HepG2 (cell line): ENCODE data around the gene MLX. TPM values are rescaled to one million over a fixed set of nuclear protein-coding genes. Genes with fewer than 3 reads are reported as not detected.

Experiments
- ARNT ChIP-seq: fragments of 450-650 bp; IDR thresholded peaks from 2 replicates; pipeline ENCODE4 v1.6.1; 2017
- EZH2 ChIP-seq: conservative IDR thresholded peaks from 2 replicates; pipeline ENCODE4 v1.6.1; 2012; ENCODE audit warnings: mild to moderate bottlenecking, low read depth, low read length, moderate library complexity
- MAFF ChIP-seq: IDR thresholded peaks from 2 replicates; pipeline ENCODE4 v1.6.1; 2011; ENCODE audit warnings: low read depth, low read length, improper control_type of control experiment
- MBNL3 ChIP-seq: fragments of 250-450 bp; sonication (Bioruptor Pico); conservative IDR thresholded peaks from 2 replicates; pipeline ENCODE4 v1.8.0; 2022; ENCODE audit warnings: mild to moderate bottlenecking, inconsistent platforms
- NFKBIZ ChIP-seq: IDR thresholded peaks from 2 replicates; pipeline ENCODE4 v1.6.1; 2018; ENCODE audit warnings: missing genetic modification reagents, missing compliant biosample characterization
- RCOR2 ChIP-seq: IDR thresholded peaks from 2 replicates; pipeline ENCODE4 v1.6.1; 2016; ENCODE audit warnings: missing biosample characterization, missing genetic modification reagents
- SNRNP70 ChIP-seq: fragments of 200-400 bp; formaldehyde crosslinking; IDR thresholded peaks from 2 replicates; pipeline ENCODE4 v1.6.1; 2017; ENCODE audit warnings: mild to moderate bottlenecking, low read depth, low read length, moderate library complexity
- SP140L ChIP-seq: sonication (generic); formaldehyde crosslinking; IDR thresholded peaks from 2 replicates; pipeline ENCODE4 v1.4.0; 2020; ENCODE audit warnings: missing genetic modification reagents, borderline replicate concordance
- SRSF9 ChIP-seq: fragments of 200-400 bp; formaldehyde crosslinking; IDR thresholded peaks from 2 replicates; pipeline ENCODE4 v1.6.1; 2018; ENCODE audit warnings: borderline replicate concordance, mild to moderate bottlenecking, low read depth, low read length; ENCODE audit not compliant: insufficient read depth, poor library complexity, severe bottlenecking
- TFE3 ChIP-seq: IDR thresholded peaks from 2 replicates; pipeline ENCODE4 v1.6.1; 2016
- TSC22D2 ChIP-seq: sonication (generic); formaldehyde crosslinking; IDR thresholded peaks from 2 replicates; pipeline ENCODE4 v1.5.1; 2020; ENCODE audit warnings: missing genetic modification reagents, mild to moderate bottlenecking, borderline replicate concordance
- ZBTB20 ChIP-seq: sonication (generic); formaldehyde crosslinking; IDR thresholded peaks from 2 replicates; pipeline ENCODE4 v1.8.1; 2023; ENCODE audit warnings: missing genetic modification reagents, low read depth, mild to moderate bottlenecking, borderline replicate concordance
- ZBTB38 ChIP-seq: sonication (generic); formaldehyde crosslinking; IDR thresholded peaks from 2 replicates; pipeline ENCODE4 v1.5.1; 2020; ENCODE audit warnings: mild to moderate bottlenecking, missing genetic modification reagents
- ZBTB7B ChIP-seq: sonication (generic); formaldehyde crosslinking; IDR thresholded peaks from 2 replicates; pipeline ENCODE4 v1.4.0; 2020; ENCODE audit warnings: missing genetic modification reagents
- ZFP62 ChIP-seq: sonication (generic); formaldehyde crosslinking; IDR thresholded peaks from 2 replicates; pipeline ENCODE4 v1.4.0; 2020; ENCODE audit warnings: missing genetic modification reagents
- ZFP90 ChIP-seq: sonication (generic); formaldehyde crosslinking; IDR thresholded peaks from 2 replicates; pipeline ENCODE4 v1.8.0; 2022; ENCODE audit warnings: missing genetic modification reagents, mild to moderate bottlenecking, inconsistent platforms, borderline replicate concordance
- ZNF576 ChIP-seq: sonication (generic); formaldehyde crosslinking; IDR thresholded peaks from 2 replicates; pipeline ENCODE4 v1.4.0; 2020; ENCODE audit warnings: mild to moderate bottlenecking, missing genetic modification reagents
- ZNF746 ChIP-seq: sonication (generic); formaldehyde crosslinking; IDR thresholded peaks from 2 replicates; pipeline ENCODE4 v1.8.0; 2022; ENCODE audit warnings: mild to moderate bottlenecking, missing genetic modification reagents
- ZNF780A ChIP-seq: sonication (generic); formaldehyde crosslinking; IDR thresholded peaks from 2 replicates; pipeline ENCODE4 v1.8.0; 2022; ENCODE audit warnings: mild to moderate bottlenecking, missing genetic modification reagents, moderate library complexity
- ZNF781 ChIP-seq: sonication (generic); formaldehyde crosslinking; IDR thresholded peaks from 2 replicates; pipeline ENCODE4 v1.5.1; 2020; ENCODE audit warnings: borderline replicate concordance, mild to moderate bottlenecking, missing genetic modification reagents; ENCODE audit errors: not compliant biosample characterization
- ZSCAN20 ChIP-seq: sonication (generic); formaldehyde crosslinking; IDR thresholded peaks from 2 replicates; pipeline ENCODE4 v1.4.0; 2020; ENCODE audit warnings: missing genetic modification reagents, mild to moderate bottlenecking, borderline replicate concordance
- ZSCAN29 ChIP-seq: sonication (generic); formaldehyde crosslinking; conservative IDR thresholded peaks from 2 replicates; pipeline ENCODE4 v1.4.0; 2020; ENCODE audit warnings: mild to moderate bottlenecking, missing genetic modification reagents
- polyA plus RNA-seq, 8 experiments: library from polyadenylated mRNA; depleted of rRNA in 3 of 8; stranded (reverse) in 7 of 8; unstranded in 1 of 8; fragments of >200 nt; fragmentation: Illumina TruSeq in 4 of 8; extraction: Trizol in 4 of 8; gene quantifications; 2 replicates each; pipeline versions ENCODE4 v1.2.1 to v1.2.3, GENCODE V29; 2011 to 2016; ENCODE audit warnings: low read depth in 4 of 8, missing spikeins in 1 of 8, mixed read lengths in 1 of 8; ENCODE audit not compliant: insufficient read depth in 1 of 8
- total RNA-seq, 5 experiments: library from RNA; depleted of rRNA; stranded (reverse); fragments of >200 nt; fragmentation: Illumina TruSeq; extraction: Trizol; gene quantifications; 2 replicates each; pipeline ENCODE4 v1.2.3, GENCODE V29; 2016; ENCODE audit warnings: low read depth in 1 of 5
- TF ChIP-seq, protein P1 (sequence below): sonication (generic); formaldehyde crosslinking; IDR thresholded peaks from 2 replicates; pipeline ENCODE4 v1.4.0; 2020; ENCODE audit warnings: missing genetic modification reagents
- TF ChIP-seq, protein P2 (sequence below): sonication (generic); formaldehyde crosslinking; IDR thresholded peaks from 2 replicates; pipeline ENCODE4 v1.4.0; 2020; ENCODE audit warnings: mild to moderate bottlenecking, missing genetic modification reagents
- TF ChIP-seq, protein P3 (sequence below): IDR thresholded peaks from 2 replicates; pipeline ENCODE4 v1.6.1; 2016; ENCODE audit warnings: missing compliant biosample characterization, missing genetic modification reagents, borderline replicate concordance

MLX gene
- total and polyA plus RNA-seq, 2 of the 13 experiments (the other 11 are each of a cell fraction or from before 2014, with no cell fraction given) = 38.9 to 74.4 TPM

GRCh38 chr17:42566883-42567573, at the start of gene MLX (continued):
- TF ChIP-seq TFE3 (CRISPR knock-in tag) (peak; percentile 54; the same call in 1 of the 2 replicates), NFKBIZ (CRISPR knock-in tag) (peak; percentile 42; the same call in 1 of the 2 replicates), ZNF576 (CRISPR knock-in tag) (no peak), ZNF746 (peak; percentile 92), TSC22D2 (CRISPR knock-in tag) (peak; percentile 26; the same call in 1 of the 2 replicates), SRSF9 (no peak), MBNL3 (CRISPR knock-in tag) (no peak), EZH2 (no peak), ZBTB7B (CRISPR knock-in tag) (peak; percentile 91), ZBTB20 (CRISPR knock-in tag) (no peak), SNRNP70 (no peak), ZNF780A (CRISPR knock-in tag) (no peak), ARNT (no peak), ZFP90 (CRISPR knock-in tag) (peak; percentile 78), ZFP62 (CRISPR knock-in tag) (no peak), ZSCAN29 (peak; percentile 78), MAFF (no peak), SP140L (CRISPR knock-in tag) (no peak), ZBTB38 (CRISPR knock-in tag) (no peak; the same call in 1 of the 2 replicates), RCOR2 (CRISPR knock-in tag) (0 out of 2 replicates have a peak, but pooled peaks have one; percentile 43), ZSCAN20 (CRISPR knock-in tag) (no peak; the same call in 1 of the 2 replicates), ZNF781 (CRISPR knock-in tag) (peak; percentile 30)
- TF ChIP-seq, protein P1, sequence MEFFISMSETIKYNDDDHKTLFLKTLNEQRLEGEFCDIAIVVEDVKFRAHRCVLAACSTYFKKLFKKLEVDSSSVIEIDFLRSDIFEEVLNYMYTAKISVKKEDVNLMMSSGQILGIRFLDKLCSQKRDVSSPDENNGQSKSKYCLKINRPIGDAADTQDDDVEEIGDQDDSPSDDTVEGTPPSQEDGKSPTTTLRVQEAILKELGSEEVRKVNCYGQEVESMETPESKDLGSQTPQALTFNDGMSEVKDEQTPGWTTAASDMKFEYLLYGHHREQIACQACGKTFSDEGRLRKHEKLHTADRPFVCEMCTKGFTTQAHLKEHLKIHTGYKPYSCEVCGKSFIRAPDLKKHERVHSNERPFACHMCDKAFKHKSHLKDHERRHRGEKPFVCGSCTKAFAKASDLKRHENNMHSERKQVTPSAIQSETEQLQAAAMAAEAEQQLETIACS = peak; percentile 99
- TF ChIP-seq, protein P2, sequence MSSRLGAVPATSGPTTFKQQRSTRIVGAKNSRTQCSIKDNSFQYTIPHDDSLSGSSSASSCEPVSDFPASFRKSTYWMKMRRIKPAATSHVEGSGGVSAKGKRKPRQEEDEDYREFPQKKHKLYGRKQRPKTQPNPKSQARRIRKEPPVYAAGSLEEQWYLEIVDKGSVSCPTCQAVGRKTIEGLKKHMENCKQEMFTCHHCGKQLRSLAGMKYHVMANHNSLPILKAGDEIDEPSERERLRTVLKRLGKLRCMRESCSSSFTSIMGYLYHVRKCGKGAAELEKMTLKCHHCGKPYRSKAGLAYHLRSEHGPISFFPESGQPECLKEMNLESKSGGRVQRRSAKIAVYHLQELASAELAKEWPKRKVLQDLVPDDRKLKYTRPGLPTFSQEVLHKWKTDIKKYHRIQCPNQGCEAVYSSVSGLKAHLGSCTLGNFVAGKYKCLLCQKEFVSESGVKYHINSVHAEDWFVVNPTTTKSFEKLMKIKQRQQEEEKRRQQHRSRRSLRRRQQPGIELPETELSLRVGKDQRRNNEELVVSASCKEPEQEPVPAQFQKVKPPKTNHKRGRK (CRISPR knock-in tag) = no peak
- TF ChIP-seq, protein P3, sequence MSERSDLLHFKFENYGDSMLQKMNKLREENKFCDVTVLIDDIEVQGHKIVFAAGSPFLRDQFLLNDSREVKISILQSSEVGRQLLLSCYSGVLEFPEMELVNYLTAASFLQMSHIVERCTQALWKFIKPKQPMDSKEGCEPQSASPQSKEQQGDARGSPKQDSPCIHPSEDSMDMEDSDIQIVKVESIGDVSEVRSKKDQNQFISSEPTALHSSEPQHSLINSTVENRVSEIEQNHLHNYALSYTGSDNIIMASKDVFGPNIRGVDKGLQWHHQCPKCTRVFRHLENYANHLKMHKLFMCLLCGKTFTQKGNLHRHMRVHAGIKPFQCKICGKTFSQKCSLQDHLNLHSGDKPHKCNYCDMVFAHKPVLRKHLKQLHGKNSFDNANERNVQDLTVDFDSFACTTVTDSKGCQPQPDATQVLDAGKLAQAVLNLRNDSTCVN (CRISPR knock-in tag) = peak; percentile 74
